Muscle layer of duodenum (tissue), 2 donors: ENCODE results near the gene CACNA1F.
A peak's percentile ranks its signal among the peaks of the same experiment; 100 is the strongest.

Source experiments
- H3K27ac ChIP-seq: one replicate; pipeline ENCODE4 v1.7.0; 2013; ENCODE audit warnings: mild to moderate bottlenecking, low read length
- H3K27me3 ChIP-seq: one replicate; pipeline ENCODE4 v1.7.0; 2013; ENCODE audit warnings: low read depth, mild to moderate bottlenecking, control low read depth, low read length
- H3K36me3 ChIP-seq, 2 donors: one replicate each; pipeline ENCODE4 v1.7.0; 2013; ENCODE audit warnings: low read length in 2 of 2, control low read depth in 1 of 2, mild to moderate bottlenecking in 1 of 2; ENCODE audit not compliant: insufficient read depth in 2 of 2, control insufficient read depth in 1 of 2
- H3K4me1 ChIP-seq, 2 donors: one replicate each; pipeline ENCODE4 v1.7.0; 2013; ENCODE audit warnings: low read length in 2 of 2, mild to moderate bottlenecking in 2 of 2, control low read depth in 1 of 2, moderate library complexity in 1 of 2; ENCODE audit not compliant: insufficient read depth in 2 of 2, control insufficient read depth in 1 of 2
- H3K4me3 ChIP-seq, 2 donors: one replicate each; pipeline ENCODE4 v1.7.0; 2013; ENCODE audit warnings: low read length in 2 of 2, low read depth in 1 of 2, mild to moderate bottlenecking in 1 of 2
- H3K9me3 ChIP-seq, 2 donors: one replicate each; pipeline ENCODE4 v1.7.0; 2013; ENCODE audit warnings: low read length in 2 of 2, control low read depth in 1 of 2, mild to moderate bottlenecking in 1 of 2; ENCODE audit not compliant: control insufficient read depth in 1 of 2
- donor health status: healthy.

Gene CACNA1F

DNA sequence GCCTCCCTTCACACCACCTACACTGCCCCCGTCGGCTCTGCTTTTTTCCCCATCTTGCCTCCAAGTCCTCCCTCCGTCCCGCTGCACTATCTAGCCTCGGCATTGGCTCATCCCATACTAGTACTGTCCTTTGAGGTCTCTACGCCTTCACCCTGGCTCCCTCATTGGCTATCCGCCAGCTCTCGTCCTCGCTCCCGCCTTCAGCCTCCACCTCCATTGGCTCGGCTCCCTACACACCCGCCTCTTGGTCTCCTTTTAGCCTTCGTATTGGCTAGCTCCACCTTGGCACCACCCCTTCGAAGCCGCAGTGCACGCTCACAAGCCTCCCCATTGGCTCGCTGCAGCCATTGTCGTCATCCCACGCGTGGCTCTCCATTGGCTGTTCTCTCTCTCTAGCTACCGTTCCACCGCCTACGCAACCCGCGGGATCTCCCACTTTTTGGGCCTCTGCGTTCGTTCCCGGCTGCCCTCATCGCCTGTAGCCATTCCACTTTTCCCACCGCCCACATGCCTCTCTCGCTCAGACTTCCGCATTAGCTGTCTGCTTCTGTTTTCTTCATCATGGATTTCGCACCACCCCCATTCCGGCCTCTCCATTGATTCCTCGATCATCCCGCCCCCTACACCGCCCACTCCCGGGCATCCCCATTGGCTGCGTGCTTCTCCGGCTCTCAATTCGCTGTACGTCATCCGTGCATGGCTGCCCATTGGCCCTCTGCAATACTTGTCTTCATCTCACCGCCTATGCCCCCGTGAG, 36.0 kb upstream of the CACNA1F start:
- peaks cover 7 to 37% of the 10 kb centered on the region in 2 donors for H3K4me1 ChIP-seq
- H3K27ac ChIP-seq, result peak overlapping the region; percentile 90
- H3K4me3 ChIP-seq, result peak overlapping the region; percentile 57 to 67
- H3K36me3 ChIP-seq, result no peaks in the 10 kb centered on the region
- H3K27me3 ChIP-seq, result no peaks in the 10 kb centered on the region
- H3K9me3 ChIP-seq, result no peaks in the 10 kb centered on the region

DNA sequence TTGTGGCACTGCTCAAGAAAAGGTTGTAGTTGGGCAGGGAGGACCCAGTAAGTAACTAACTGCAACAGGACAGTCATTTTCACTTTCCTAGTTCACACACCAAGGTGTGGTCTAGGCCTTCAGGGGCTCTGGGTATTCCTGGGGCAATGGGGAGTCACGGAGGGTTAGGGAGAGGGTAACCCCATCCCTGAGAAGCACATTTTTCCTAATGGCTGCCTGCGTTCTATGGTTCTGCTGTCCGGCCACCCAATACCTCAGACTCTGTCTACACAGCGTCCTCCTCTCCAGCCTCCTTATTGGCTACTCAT, 35.5 kb upstream of the CACNA1F start:
- H3K36me3 ChIP-seq, result no peaks in the 10 kb centered on the region
- H3K4me1 ChIP-seq, result peaks cover 7 to 34% of the 10 kb centered on the region in 2 donors
- peak overlapping the region; percentile 81 for H3K27ac ChIP-seq
- no peaks in the 10 kb centered on the region for H3K9me3 ChIP-seq
- H3K4me3 ChIP-seq, result peak overlapping the region; percentile 57 to 58
- H3K27me3 ChIP-seq, result no peaks in the 10 kb centered on the region

DNA sequence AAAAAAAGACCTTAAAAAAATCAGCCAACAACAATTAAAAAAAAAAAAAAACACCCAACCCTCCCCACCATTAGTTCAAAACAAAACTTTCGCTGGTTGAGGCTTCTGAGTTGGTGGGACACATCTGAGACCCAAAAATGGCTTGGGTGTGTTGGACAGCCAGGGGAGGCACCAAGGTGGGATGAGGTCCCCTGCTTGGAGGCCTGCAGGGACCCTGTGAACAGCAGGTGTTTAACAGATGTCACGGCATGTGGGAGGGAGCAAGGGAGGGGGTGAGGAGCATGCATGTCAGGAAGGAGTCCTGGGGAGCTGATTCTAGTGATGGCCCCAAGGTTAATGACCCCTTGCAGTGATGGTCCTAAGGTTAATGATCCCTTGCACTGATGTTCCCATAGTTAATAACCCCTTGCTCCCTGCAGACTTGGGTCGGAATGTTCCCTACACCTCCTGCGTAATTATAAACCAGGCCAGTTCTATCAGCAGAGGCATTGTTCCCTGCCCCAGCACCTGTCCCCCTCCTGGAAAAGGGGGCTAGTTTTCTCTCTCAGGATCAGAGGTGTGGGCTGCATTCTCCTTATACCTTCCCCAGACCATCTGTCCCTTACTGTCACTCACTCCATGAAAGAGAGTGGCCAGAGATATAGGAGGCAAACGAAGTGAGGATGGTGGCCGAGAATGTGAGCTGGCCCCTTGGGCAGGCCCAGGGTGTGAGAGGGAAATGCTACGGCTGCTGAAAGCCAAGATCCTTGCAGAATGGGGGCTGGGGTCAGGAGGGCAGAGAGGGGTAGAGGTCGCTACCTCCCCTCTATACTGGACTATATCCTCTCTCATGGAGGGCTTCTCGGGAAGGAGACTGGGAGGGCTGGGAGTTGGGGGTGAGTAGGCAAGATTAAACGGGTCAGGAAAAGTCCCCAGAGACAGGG, 33.6 kb upstream of the CACNA1F start:
- H3K27ac ChIP-seq, result no peak overlapping the region
- no peaks in the 10 kb centered on the region for H3K27me3 ChIP-seq
- H3K4me3 ChIP-seq, result no peak overlapping the region
- H3K36me3 ChIP-seq, result no peaks in the 10 kb centered on the region
- peaks cover 0 to 16% of the 10 kb centered on the region in 2 donors for H3K4me1 ChIP-seq
- H3K9me3 ChIP-seq, result no peaks in the 10 kb centered on the region

DNA sequence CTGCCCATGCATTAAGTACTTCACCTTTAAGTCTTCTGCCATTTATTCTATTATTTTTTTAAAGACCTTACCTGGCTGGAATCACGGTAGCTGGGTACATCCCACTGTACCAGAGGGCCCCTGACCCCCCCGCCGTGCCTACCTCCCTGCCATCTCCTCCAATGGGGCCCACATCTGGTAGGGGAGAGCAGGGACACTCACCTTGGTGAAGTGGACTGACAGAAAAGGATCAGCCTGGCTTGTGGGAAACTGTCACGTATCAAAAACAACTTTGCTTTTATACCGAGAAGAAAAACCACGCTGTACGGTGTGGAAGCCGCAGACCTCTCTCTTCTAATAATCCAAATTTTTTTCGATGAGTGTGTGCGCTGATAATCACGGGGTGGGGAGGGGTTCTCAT, 31.3 kb upstream of the CACNA1F start, which contains the start of gene FOXP3:
Gene FOXP3 (minus strand): TSS at position 251 of the 400 bp plus-strand sequence. CDS start 6,205 bp downstream, outside the sequence.
- H3K27me3 ChIP-seq, result no peaks in the 10 kb centered on the region
- H3K27ac ChIP-seq, result no peak within 1 kb of the TSS
- H3K4me1 ChIP-seq, result no peaks in the 10 kb centered on the region
- H3K4me3 ChIP-seq, result no peak within 1 kb of the TSS
- H3K36me3 ChIP-seq, result no peaks in the 10 kb centered on the region
- no peaks in the 10 kb centered on the region for H3K9me3 ChIP-seq

DNA sequence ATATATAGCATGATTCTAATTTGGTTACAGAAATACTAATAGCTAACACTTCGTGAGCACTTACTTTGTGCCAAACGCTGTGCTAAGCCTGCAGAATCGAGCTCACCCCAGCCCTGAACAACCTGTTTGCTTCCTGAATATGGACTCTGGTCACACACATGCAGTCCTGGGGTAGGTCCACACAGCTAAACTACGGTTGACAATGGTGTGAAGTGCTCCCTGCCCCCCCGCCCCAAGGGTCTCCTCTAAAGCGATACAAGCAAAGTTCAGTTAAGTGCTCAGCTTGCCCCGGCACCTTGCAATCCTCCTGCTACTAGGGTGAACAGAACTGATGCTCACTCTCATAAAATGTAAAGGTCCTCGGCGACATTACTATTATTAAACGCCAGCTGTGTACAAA, 30.5 kb upstream of the CACNA1F start:
- Histone ChIP-seq H3K27me3 (no peaks in the 10 kb centered on the region), H3K4me1 (no peaks in the 10 kb centered on the region), H3K36me3 (no peaks in the 10 kb centered on the region), H3K27ac (no peak overlapping the region), H3K4me3 (no peak overlapping the region), H3K9me3 (no peaks in the 10 kb centered on the region)

DNA sequence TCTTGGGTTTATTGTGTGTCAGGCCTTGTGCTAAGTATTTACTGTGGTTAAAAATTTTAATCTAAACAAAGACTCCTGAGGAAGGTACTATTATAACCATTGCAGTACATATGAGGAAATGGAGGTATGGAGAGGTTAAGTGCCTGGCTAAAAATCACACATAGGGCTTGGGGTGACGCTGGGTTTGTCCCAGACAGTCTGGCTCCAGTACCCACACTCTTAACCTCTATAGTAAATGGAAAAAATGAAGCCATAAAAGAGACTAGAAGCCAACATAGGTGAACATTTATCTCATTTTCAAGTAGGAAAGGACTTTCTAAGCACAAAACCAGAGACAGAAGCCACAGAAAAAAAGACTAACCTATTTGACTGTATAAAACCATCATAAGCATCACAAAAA, 29.5 kb upstream of the CACNA1F start:
- Histone ChIP-seq H3K9me3 (no peaks in the 10 kb centered on the region), H3K4me1 (no peaks in the 10 kb centered on the region), H3K27ac (no peak overlapping the region), H3K27me3 (no peaks in the 10 kb centered on the region), H3K4me3 (no peak overlapping the region), H3K36me3 (no peaks in the 10 kb centered on the region)

DNA sequence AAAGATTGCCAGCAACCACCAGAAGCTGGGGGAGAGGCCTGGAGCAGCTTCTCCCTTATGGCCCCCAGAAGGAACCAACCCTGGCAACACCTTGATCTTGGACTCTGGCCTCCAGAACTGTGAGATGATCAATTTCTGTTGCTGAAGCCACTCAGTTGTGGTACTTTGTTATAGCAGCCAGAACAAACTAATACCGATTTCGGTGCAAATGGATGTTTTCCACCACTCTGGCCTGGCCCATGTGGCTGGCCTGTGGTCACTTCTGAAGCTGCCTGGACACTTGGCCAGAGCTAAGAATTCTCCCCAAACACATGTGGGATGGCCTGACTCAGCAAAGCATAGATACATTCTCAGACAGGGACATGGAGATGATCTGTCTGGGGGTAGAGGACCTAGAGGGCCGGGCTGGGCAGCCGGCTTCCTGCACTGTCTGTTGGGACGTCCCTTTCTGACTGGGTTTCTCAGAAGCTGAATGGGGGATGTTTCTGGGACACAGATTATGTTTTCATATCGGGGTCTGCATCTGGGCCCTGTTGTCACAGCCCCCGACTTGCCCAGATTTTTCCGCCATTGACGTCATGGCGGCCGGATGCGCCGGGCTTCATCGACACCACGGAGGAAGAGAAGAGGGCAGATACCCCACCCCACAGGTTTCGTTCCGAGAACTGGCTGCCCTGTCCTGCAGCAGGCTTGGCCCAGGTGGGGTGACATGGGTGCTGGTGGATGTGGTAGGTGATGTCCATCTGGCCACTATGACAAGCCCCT, 27.3 kb upstream of the CACNA1F start:
- Histone ChIP-seq H3K27me3 (no peaks in the 10 kb centered on the region), H3K27ac (no peak overlapping the region), H3K9me3 (no peaks in the 10 kb centered on the region), H3K36me3 (no peaks in the 10 kb centered on the region), H3K4me1 (no peaks in the 10 kb centered on the region), H3K4me3 (no peak overlapping the region)

DNA sequence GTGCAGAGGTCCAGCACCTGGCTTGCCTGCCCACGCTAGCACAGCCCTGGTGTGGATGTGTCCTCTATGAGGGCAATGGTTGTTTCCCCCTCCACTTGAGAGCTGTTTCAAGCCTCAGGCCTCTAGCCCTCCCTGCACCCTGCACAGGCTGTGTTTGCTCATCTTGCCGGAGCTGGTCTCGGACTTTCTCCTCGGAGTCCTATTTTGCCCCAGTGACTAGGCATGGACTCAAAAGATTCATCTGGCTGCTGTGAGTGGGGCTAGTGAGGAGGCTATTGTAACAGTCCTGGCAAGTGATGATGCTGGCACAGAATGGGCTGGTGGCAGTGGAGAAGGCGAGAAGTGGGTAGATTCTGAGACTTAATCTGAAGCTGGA, 25.6 kb upstream of the CACNA1F start:
- Histone ChIP-seq H3K36me3 (no peaks in the 10 kb centered on the region), H3K27ac (no peak overlapping the region), H3K4me1 (no peaks in the 10 kb centered on the region), H3K27me3 (no peaks in the 10 kb centered on the region), H3K9me3 (no peaks in the 10 kb centered on the region), H3K4me3 (no peak overlapping the region)

DNA sequence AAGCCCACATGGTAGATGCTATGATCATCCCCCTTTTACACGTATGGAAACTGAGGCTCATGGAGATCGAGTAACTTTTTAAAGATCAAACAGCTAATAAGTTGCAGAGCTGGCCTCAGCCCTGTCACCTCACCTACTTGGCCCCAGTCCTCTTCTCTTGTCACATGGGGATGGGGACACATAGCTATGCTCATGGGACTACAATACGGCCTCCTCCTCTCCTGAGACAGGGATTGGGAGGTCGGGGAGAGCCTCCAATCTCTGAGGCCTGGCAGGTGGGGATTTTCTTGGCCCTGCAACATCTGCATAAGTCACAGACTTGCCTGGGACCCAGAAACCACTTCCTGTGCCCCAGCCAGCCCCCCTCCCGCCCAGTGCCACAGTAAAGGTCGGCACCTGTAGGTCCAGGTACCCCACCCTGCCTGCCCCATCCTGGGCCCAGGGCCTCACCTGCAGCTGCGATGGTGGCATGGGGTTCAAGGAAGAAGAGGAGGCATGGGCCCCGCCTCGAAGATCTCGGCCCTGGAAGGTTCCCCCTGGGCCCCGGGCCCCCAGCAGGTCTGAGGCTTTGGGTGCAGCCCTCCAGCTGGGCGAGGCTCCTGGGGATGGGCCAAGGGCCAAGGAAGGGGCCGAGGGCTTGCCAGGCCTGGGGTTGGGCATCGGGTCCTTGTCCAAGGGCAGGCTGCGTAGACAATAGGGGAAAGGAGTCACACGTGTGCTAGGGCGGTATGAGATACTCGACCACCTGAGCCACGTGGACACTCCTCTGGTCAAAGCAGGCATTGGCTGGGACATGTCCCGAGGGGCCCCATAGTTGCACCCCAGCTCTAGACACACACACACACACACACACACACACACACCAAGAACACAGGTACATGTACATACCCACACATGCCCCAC, 25.0 kb upstream of the CACNA1F start:
- H3K4me3 ChIP-seq, result no peak overlapping the region

DNA sequence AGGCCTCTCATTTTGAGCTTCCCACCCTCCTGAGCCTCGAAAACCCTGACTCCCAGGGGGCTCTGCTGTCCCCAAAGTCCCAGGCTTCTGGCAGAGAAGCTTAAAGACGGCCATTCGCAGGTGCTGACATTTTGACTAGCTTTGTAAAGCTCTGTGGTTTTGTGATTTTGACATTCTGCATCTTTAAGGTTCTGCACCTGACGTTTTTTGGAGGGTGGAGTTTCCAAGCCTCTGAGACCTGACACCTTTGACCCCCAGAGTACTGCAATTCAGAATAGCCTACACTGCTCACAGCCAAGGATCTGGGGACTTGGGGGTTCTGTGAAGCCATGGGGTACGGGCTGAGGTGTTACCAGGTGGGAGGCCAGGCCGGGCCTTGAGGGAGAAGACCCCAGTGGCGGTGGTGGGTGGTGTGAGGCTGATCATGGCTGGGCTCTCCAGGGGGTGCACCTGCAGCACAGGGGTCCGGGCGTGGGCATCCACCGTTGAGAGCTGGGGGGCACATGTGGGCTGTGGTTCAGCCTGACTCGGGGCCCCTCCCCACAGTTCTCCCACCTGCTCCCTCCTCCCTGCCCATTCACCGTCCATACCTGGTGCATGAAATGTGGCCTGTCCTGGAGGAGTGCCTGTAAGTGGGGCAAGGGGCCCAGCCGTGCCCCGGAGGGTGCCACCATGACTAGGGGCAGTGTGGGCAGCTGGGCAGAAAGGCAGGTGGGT, 24.1 kb upstream of the CACNA1F start:
- H3K4me1 ChIP-seq, result no peaks in the 10 kb centered on the region
- H3K9me3 ChIP-seq, result no peaks in the 10 kb centered on the region
- no peak overlapping the region for H3K27ac ChIP-seq
- no peaks in the 10 kb centered on the region for H3K27me3 ChIP-seq
- no peaks in the 10 kb centered on the region for H3K36me3 ChIP-seq
- H3K4me3 ChIP-seq, result no peak overlapping the region

More for the DNA sequence above, 25.0 kb upstream of the CACNA1F start:
- no peaks in the 10 kb centered on the region for H3K27me3 ChIP-seq
- no peak overlapping the region for H3K27ac ChIP-seq
- H3K36me3 ChIP-seq, result no peaks in the 10 kb centered on the region
- no peaks in the 10 kb centered on the region for H3K4me1 ChIP-seq
- H3K9me3 ChIP-seq, result no peaks in the 10 kb centered on the region
